Neural cell (in vitro differentiated cells): Measurements from ENCODE around the gene LGALS1.

ENCODE experiments used
- CTCF ChIP-seq: fragments of 450-650 bp; IDR thresholded peaks from 2 replicates; pipeline ENCODE4 v1.5.1; 2014; ENCODE audit warnings: antibody characterized with exemption, mild to moderate bottlenecking, moderate library complexity; ENCODE audit not compliant: poor library complexity, severe bottlenecking
- EP300 ChIP-seq: fragments of 450-650 bp; conservative IDR thresholded peaks from 2 replicates; pipeline ENCODE4 v1.6.1; 2014; ENCODE audit warnings: antibody characterized with exemption, mild to moderate bottlenecking, moderate library complexity; ENCODE audit not compliant: poor library complexity, severe bottlenecking
- EZH2 ChIP-seq: fragments of 200-600, 300-800 bp; shearing (Covaris generic), sonication (generic); IDR thresholded peaks from 2 replicates; pipeline ENCODE4 v1.6.1; 2014; ENCODE audit warnings: antibody characterized with exemption, low read length, borderline replicate concordance, mild to moderate bottlenecking; ENCODE audit not compliant: insufficient read depth, poor library complexity, severe bottlenecking
- MXI1 ChIP-seq: fragments of 450-650 bp; conservative IDR thresholded peaks from 2 replicates; pipeline ENCODE4 v1.6.1; 2014; ENCODE audit warnings: antibody characterized with exemption, mild to moderate bottlenecking; ENCODE audit not compliant: poor library complexity, severe bottlenecking
- POLR2AphosphoS5 ChIP-seq: IDR thresholded peaks from 2 replicates; pipeline ENCODE4 v1.6.1; 2012
- RAD21 ChIP-seq: fragments of 450-650 bp; conservative IDR thresholded peaks from 2 replicates; pipeline ENCODE4 v1.6.1; 2014; ENCODE audit warnings: antibody characterized with exemption, mild to moderate bottlenecking, moderate library complexity
- SMC3 ChIP-seq: fragments of 450-650 bp; conservative IDR thresholded peaks from 2 replicates; pipeline ENCODE4 v1.6.1; 2014; ENCODE audit warnings: antibody characterized with exemption, mild to moderate bottlenecking, moderate library complexity; ENCODE audit not compliant: poor library complexity
- TAF1 ChIP-seq: IDR thresholded peaks from 2 replicates; pipeline ENCODE4 v1.6.1; 2012; ENCODE audit warnings: low read depth
- TF ChIP-seq, protein P1 (sequence below): IDR thresholded peaks from 2 replicates; pipeline ENCODE4 v1.6.1; 2012; ENCODE audit warnings: borderline replicate concordance

- no peak for TF ChIP-seq CTCF
- TF ChIP-seq EZH2, result no peak
- TF ChIP-seq, protein P1, sequence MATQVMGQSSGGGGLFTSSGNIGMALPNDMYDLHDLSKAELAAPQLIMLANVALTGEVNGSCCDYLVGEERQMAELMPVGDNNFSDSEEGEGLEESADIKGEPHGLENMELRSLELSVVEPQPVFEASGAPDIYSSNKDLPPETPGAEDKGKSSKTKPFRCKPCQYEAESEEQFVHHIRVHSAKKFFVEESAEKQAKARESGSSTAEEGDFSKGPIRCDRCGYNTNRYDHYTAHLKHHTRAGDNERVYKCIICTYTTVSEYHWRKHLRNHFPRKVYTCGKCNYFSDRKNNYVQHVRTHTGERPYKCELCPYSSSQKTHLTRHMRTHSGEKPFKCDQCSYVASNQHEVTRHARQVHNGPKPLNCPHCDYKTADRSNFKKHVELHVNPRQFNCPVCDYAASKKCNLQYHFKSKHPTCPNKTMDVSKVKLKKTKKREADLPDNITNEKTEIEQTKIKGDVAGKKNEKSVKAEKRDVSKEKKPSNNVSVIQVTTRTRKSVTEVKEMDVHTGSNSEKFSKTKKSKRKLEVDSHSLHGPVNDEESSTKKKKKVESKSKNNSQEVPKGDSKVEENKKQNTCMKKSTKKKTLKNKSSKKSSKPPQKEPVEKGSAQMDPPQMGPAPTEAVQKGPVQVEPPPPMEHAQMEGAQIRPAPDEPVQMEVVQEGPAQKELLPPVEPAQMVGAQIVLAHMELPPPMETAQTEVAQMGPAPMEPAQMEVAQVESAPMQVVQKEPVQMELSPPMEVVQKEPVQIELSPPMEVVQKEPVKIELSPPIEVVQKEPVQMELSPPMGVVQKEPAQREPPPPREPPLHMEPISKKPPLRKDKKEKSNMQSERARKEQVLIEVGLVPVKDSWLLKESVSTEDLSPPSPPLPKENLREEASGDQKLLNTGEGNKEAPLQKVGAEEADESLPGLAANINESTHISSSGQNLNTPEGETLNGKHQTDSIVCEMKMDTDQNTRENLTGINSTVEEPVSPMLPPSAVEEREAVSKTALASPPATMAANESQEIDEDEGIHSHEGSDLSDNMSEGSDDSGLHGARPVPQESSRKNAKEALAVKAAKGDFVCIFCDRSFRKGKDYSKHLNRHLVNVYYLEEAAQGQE, result no peak
- no peak for TF ChIP-seq EP300
- TF ChIP-seq POLR2AphosphoS5, result no peak
- TF ChIP-seq RAD21, result no peak
- TF ChIP-seq TAF1, result no peak
- TF ChIP-seq MXI1, result no peak
- no peak for TF ChIP-seq SMC3
Measured at GRCh38 chr22:37639070-37639760, 36.2 kb upstream of the LGALS1 start, which contains the start of gene SH3BP1.
